ENCODE data around the gene CDH1.
A peak's percentile ranks its signal among the peaks of the same experiment; 100 is the strongest.

The CDH1 gene

GRCh38 chr16:68728523-68728922, 8.6 kb upstream of the CDH1 start:
- ChIA-PET CTCF (interaction anchor here (0.7 kb wide), 1 partner anchor 1096 kb away, joined by 3 read pairs; no protein-coding TSS in a partner anchor), POLR2A (ENCODE audit: low non-redundant PET) (interaction anchor here (0.6 kb wide), 1 partner anchor 8 kb away, joined by 3 read pairs; the partner anchor contains the start of gene CDH1)

GRCh38 chr16:68731637-68732036, 5.5 kb upstream of the CDH1 start:
- no peak for DNase-seq (ENCODE audit: low spot score)
- ChIA-PET POLR2A (ENCODE audit: low non-redundant PET) (no interaction called here), CTCF (no interaction called here)
- TF ChIP-seq CTCF (conservative IDR thresholded peaks at IDR 0.05; ENCODE audit: low read depth), result no peak
- H3K27ac ChIP-seq, result peak overlapping the region; percentile 83

More at GRCh38 chr16:68728523-68728922, 8.6 kb upstream of the CDH1 start:
- no peak for TF ChIP-seq CTCF (conservative IDR thresholded peaks at IDR 0.05; ENCODE audit: low read depth)
- H3K27ac ChIP-seq, result no peak overlapping the region
- no peak for DNase-seq (ENCODE audit: low spot score)

GRCh38 chr16:68732042-68732680, 4.9 kb upstream of the CDH1 start:
- DNase-seq (ENCODE audit: low spot score), result peak; percentile 68
- ChIA-PET CTCF (interaction anchor here (0.6 kb wide), 1 partner anchor 66 kb away, joined by 3 read pairs; no protein-coding TSS in a partner anchor), POLR2A (ENCODE audit: low non-redundant PET) (no interaction called here)
- peak overlapping the region; percentile 83 for H3K27ac ChIP-seq
- TF ChIP-seq CTCF (conservative IDR thresholded peaks at IDR 0.05; ENCODE audit: low read depth), result no peak

- no peak for TF ChIP-seq CTCF (conservative IDR thresholded peaks at IDR 0.05; ENCODE audit: low read depth)
- POLR2A ChIA-PET (ENCODE audit: low non-redundant PET), result no interaction called here
- CTCF ChIA-PET, result interaction anchor here (0.6 kb wide), 1 partner anchor 65 kb away, joined by 3 read pairs; no protein-coding TSS in a partner anchor
- no peak for DNase-seq (ENCODE audit: low spot score)
- H3K27ac ChIP-seq, result peak overlapping the region; percentile 83
Observed at GRCh38 chr16:68732741-68733399, 4.2 kb upstream of the CDH1 start.

- ChIA-PET CTCF (no interaction called here), POLR2A (ENCODE audit: low non-redundant PET) (no interaction called here)
- DNase-seq (ENCODE audit: low spot score), result no peak
- H3K27ac ChIP-seq, result no peak overlapping the region
- no peak for TF ChIP-seq CTCF (conservative IDR thresholded peaks at IDR 0.05; ENCODE audit: low read depth)
Observed at GRCh38 chr16:68733570-68733969, 3.5 kb upstream of the CDH1 start.

GRCh38 chr16:68734782-68735181, 2.3 kb upstream of the CDH1 start:
- no peak for DNase-seq (ENCODE audit: low spot score)
- TF ChIP-seq CTCF (conservative IDR thresholded peaks at IDR 0.05; ENCODE audit: low read depth), result no peak
- H3K27ac ChIP-seq, result no peak overlapping the region
- POLR2A ChIA-PET (ENCODE audit: low non-redundant PET), result no interaction called here
- CTCF ChIA-PET, result interaction anchor here (0.6 kb wide), 1 partner anchor 627 kb away, joined by 3 read pairs; no protein-coding TSS in a partner anchor
